ENCODE data around the gene ARID5A.

DNA sequence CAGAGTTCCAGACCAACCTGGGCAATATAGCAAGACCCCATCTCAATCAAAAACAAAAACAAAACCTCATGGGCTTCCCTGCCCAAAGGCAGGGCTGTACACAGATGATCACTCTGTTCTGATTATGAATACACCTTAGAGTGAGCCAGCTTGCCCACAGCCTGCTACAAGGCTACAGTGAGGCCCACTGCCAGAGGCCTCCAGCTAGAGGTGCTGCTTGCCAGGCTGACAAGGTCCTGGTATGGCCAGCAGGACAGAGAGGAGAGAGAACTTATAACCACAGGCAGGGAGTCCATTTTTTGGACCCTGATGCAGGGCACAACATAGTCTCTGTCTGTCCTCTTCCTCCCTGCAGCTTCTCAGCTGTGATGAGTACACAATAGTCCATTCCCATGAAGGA is 60.0 kb downstream of the ARID5A start:
- TF ChIP-seq CEBPB (tag; IDR thresholded peaks at IDR 0.05) (no peak), POLR2A (conservative IDR thresholded peaks at IDR 0.05) (no peak), GATA2 (CRISPR knock-in tag; IDR thresholded peaks at IDR 0.05) (no peak), JUNB (CRISPR knock-in tag; conservative IDR thresholded peaks at IDR 0.05) (no peak)
